ENCODE results near the gene TEAD1. TPM values are rescaled to one million over a fixed set of nuclear protein-coding genes. Genes with fewer than 3 reads are reported as not detected.
A peak's percentile ranks its signal among the peaks of the same experiment; 100 is the strongest.

TEAD1 gene
- total RNA-seq, 1 donor from 2014 or later, result 20.0 TPM

DNA sequence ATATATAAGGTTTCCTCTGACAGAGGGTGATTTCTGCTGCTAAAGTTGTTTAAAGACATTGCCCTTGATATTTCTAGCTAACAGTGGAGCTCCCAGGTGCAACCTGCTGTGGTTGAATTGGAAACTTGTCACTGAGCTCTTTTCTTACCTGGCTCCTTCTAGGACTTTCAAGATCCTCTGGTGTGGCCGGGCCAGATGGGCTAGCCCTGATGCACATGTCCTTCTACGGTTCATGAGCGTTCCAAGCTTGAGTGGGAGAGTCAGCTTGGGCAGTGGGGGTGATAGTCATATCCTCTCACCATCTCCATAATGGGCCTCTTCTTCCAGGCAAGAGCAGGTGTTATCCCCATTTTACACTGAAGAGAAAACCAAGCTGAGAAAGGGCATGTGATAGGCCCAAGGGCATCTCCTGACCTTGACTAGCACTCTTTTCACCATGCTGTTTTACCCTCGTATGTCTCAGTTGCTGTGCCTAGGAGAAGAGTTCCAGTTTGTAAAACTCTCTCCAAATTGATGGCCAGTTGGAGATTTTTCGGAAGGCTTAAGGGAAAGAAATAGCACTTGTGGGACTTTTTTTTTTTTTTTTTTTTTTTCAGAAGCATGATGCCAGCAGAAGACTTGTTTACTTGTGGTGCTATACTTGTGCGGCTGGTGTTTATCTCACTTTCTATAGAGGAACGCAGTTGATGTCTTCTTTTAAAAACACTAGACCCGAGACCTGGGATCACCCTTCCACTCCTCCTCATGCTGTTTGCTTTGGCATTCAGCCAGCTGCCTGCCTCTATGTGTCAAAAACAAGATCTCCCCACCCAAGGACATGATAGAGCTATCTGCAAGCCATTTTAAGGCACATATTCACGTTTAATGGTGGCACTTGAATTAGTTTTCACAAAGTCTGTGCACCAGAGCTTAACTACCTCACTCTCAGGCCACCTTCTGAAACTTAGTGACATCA is 32.6 kb downstream of the TEAD1 start:
- DNase-seq (ENCODE audit: low read depth, low spot score), result no peak

DNA sequence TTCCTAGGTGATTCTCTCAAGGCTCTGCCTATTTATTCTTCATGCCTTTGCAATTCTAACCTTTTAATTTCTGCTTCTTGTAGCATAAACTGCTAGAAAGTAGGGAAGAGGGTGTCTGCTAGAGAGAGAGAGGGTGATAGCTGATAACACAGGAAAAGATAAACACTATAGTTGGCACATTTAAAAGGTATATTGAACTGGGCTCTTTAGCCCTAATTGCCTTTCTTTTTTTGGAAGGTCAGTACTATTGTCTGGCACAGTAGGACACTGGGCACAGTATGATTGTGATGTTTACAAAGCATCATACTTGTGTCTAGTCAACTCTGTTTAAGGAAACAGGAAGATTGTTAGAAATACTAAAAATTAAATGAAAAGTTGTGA is 33.3 kb downstream of the TEAD1 start:
- DNase-seq (ENCODE audit: low read depth, low spot score), result no peak

DNA sequence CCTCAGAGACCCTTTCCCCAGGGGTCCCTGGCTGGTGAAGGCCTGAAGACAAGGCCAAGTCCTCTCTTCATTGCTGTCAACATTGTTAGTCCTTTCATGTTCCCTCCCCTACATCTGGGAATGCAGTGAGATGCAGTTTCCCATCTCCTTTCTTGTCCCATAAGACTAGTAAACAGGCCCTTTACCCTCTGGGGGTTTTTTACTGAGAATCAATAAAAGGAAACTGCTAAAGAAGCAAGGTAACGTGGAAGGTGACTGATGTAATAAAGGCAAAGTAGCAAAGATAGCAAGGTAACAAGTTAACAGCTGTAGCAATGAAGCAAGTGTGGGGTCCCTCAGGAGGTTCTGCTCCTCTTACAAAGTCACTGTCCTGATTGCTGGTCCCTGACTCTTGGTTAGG is 37.3 kb downstream of the TEAD1 start:
- DNase-seq (ENCODE audit: low read depth, low spot score), result no peak

DNA sequence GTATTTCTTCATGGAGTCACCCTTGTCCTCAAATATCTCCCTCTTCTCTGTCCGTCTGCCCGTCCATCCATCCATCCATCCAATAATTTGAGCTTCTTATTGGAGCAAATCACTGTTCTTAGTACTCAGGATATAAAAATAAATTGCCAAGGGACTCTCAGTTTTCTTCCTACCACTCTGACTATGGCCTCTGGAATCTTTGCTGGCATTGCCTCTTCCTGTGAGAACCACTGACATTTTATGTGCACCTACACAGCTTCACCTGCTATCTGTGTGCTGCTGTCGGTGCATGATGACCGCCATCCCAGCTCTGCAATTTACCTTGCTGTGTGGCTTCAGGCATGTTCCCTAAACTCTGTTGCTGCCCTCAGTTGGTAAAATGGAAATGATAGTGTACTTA is 37.9 kb downstream of the TEAD1 start:
- DNase-seq (ENCODE audit: low read depth, low spot score), result no peak

DNA sequence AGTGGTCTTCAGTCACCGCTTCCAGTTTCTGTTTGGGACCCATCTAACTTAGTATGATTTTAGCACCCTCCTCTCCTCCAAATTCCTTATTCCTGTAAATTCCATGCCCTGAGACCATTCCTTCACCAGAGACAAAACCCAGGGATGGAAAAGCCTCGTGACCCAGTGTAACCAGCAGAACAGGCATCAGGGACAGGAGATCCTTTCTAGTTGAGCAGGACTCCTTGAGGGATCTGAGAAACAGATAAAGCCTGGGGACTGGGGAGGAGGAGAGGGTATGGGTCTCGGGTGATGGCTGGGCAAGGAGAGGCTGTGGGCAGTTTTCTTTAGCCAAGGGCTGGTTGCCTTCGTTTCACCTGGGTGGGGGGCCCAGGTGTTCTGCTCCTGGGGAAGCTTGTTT is 40.9 kb downstream of the TEAD1 start:
- DNase-seq (ENCODE audit: low read depth, low spot score), result no peak

DNA sequence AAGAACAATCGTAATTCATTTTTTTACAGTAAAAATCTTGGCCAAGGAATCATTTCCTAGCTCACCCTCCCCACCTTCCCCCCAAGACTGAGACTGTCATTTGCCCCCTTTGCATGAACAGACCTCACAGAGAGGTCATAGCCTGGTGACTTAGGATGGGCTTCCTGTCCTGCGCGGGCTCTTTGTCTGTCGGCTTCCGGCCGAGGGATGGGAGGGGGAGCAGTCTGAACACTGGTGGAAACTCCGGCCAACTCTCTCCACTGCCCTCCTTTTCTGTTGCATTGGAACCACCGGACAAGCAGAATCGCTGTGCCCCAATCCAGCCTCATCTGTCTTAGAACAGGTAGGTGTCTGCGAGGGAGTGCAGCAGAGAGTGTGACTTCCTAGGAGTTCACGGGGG is 41.7 kb downstream of the TEAD1 start:
- no peak for DNase-seq (ENCODE audit: low read depth, low spot score)

DNA sequence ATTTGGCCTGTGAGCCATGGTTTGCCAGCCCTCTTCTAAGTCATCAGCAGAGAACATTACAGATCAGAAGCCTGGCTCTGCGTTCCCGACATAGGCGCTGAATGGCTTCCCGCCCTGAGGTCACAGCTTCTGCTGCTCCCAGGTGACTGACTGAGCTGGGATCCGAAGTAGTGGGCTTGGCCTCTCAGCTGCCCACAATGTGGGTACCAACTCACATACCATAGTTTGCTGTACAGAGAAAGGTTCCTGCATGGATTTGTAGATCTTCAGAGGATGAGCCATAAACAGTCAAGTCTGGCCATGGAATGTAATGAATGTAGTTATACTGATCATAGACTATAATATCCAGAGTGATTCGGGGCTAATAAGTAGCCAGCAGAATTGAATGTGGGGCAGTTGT is 42.6 kb downstream of the TEAD1 start:
- no peak for DNase-seq (ENCODE audit: low read depth, low spot score)

DNA sequence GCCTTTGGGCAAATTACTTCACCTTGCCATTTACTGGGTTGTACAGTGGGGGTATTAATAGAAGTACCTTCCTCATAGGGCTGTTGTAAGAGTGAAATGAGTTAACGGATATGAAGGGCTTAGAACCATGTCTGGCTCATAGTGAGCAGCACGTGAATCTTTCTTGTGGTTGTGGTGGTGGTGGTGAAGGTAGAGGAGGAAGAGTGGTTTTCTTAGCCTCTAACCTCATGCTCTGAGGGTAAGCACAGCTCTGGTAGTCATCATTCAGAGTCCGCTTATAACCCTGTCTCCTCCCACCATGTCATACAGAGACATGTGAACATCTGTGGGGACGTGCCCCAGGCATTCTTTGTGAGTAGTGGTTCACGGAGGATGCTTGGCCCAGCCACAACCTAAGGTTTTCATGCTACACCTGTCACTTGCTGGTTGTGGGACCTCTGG is 43.6 kb downstream of the TEAD1 start:
- no peak for DNase-seq (ENCODE audit: low read depth, low spot score)

DNA sequence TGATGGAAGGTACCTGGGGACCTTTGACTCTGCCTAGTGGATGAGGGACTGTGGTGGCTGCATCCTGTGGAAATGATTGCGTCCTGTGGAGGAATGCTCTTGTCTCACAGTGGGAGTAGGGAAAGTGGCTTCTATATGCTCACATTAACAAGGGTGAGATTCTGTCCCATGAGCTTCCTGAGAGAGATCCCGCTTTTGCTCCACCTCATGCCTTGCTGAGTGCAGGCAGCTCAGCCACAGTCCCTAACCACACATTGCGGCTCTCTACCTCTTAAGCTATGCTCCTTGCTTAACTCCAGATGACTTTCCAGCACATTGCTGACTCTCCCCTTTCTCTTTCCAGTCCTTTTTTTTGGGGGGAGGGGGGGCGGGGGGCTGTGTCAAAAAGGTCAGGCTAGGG is 45.0 kb downstream of the TEAD1 start:
- DNase-seq (ENCODE audit: low read depth, low spot score), result no peak

DNA sequence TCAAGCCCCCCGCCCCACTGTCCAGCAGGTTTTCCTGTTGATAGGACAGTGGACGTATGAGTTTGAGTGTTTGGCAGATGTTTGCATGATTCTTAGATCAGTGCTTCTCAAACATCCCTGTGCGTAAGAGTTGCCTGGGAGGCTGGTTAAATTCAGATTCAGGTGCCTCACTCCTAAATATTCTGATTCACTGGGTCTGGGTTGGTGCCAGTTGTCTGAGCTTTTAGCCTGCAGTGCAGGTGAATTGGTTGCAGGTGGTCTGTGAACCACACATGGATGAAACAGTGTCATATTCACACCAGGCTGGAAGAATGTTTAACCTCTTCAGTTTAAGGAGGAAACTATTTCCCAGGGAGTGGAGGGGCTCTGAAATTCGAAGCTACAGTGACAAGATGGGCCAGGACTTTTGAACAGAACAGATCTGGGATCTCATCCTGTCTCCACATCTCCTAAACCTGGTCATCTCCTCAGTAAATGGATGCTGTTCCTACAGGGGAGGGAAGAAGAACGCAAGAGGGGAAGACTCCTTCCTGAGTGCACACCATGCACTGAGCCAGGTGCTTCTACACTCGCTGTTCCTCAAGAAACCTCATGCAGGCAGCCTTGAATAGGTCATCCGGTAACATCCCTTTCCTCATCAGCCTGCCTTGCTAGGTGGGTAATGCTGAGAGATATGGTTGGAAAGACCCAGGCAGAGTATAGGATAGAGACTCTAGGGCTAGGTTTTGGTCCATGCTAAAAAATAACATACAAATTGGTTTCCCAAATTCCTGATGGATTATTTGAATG is 47.8 kb downstream of the TEAD1 start:
- no peak for DNase-seq (ENCODE audit: low read depth, low spot score)

DNA sequence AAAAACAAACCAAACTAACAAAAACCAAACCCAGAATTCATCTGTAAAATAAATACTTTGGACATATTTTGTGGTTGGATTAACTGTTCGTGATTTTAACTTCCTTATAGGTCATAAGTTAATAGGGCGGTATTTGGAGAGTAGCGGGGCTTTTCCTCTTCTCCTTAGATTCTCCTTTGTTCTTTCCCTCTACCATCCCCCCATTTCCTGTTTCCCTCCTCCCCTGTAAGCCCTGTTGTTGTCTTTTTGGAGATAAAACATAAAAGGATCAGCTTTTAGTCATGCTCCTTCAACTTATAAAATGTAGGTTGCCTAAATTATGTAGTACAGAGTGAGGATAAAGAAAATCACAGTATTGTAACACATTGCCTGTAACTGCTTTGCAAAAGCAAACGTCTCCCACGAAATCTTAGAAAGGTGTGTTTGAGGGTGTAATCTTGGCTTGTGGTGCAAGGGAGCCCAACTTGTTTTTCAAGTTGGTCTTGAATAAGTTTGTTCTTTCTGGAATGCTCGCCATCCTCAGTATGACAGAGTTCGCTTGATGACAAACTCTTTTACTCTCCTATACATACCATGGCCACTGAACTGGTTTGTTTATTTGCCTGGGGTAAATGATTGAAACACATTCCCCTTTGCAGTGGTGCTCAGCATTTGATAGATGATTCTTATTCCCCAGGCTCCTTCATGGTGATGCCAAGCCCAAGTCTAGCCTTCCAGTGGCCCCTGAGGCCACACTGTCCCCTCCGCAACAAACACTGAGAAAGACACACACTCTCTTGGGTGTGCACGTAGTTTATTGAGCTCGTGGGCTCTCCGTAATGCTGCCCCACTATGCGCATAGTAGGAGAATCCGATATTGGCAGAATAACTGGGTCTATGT is 49.4 kb downstream of the TEAD1 start:
- no peak for DNase-seq (ENCODE audit: low read depth, low spot score)

DNA sequence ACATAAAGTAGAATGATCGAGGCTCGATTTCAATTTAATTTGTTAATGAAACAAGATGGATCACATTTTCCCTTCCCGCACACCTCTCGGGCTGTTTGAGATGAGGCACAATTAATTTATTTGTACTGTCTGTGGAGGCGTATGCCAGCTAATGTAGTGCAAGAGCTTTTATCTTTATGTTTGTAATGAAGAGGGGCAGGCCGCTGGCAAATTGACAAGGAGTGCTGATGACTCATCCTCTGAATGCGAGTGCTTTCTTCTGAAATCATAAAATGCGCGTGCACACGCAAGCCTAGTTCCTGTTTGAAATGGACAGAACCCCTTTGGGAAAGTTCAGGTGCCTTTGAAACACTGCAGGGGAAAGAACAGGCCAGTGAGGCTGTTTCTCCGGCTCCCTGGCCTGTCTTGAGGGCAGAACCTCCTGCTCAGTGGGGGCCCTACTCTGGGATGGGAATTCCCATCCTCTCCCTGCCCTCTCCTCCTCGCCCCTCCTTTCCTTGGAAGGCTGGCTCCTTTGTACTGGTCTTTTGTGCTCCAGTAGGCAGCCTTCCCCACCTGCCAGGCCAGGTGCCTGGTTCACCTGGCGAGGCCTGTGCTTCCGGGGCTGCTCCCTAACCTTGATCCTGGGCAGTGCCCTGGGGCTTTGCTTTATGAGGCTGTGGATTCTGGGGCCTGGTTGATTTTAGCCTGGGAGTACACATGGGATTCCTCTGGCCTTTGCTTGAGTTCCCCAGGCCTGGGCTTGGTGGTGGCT is 50.3 kb downstream of the TEAD1 start:
- peak; percentile 79 for DNase-seq (ENCODE audit: low read depth, low spot score)

DNA sequence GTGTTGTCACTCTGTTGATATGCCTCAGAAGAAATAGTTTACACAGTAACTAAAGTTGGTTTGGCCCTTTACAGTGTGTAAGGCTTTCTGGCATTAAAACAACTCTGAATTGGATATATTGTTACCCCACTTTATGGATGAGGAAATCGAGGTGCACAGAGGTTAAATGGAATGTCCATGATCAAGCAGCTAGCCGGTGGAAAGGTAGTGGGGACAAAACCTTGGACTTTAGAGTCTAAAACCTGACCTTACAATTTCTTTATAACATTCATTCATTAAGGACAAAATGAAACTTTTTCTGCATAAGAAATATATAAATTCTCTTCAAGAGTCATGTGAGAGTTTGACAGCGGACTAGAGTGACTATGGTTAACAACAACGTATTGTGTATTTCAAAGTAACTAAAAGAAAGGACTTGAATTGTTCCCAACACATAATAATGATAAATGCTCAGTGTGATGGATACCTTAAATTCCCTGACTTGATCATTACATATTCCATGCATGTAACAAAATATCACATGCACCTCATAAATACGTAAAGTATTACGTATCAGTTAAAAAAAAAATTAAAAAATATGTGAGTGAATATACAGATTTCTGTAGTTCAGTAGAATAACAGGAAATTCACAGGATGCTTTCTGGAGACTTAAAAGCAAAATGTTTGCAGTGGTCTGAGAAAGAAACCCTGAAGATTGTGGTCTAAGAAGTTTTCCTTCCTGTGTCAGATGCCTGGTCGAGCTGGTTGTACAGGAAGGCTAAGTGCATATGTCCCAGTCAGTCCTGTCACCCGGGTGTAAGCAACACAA is 51.0 kb downstream of the TEAD1 start:
- peak; percentile 57 for DNase-seq (ENCODE audit: low read depth, low spot score)

DNA sequence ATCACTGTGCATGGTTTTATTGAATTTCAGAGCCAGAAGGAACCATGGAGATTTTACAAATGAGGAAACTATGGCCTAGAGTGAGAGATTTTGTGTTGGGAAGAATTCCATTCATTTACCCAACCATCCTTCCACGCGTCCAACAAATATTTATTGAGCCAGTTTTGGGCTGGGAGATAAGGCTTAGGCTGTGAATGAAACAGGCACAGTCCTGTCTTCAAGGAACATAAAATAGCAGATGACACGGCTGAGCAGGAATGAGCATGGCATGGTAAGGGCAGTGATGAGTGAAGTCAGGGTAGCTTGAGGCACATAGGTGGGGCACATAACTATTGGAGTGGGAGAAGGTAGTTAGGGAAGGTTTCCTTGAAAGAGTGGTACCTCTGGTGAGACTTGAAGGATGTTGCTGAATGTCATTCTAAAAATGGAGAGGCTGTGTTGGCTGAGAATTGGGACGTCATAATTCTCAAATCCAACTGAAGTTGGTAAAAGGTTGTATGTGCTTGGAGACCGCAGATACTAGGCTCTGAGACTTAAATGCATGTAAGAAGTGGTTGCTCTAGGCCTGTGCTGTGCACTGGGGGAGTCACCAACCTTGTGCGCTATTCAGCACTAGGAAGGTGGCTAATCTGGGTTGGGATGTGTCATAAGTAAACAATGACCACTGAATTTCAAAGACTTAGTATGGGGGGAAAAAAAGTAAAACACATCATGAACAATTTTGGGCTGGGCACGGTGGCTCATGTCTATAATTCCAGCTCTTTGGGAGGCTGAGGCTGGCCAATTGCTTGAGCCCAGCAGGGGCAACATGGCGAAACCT is 51.9 kb downstream of the TEAD1 start:
- DNase-seq (ENCODE audit: low read depth, low spot score), result no peak

DNA sequence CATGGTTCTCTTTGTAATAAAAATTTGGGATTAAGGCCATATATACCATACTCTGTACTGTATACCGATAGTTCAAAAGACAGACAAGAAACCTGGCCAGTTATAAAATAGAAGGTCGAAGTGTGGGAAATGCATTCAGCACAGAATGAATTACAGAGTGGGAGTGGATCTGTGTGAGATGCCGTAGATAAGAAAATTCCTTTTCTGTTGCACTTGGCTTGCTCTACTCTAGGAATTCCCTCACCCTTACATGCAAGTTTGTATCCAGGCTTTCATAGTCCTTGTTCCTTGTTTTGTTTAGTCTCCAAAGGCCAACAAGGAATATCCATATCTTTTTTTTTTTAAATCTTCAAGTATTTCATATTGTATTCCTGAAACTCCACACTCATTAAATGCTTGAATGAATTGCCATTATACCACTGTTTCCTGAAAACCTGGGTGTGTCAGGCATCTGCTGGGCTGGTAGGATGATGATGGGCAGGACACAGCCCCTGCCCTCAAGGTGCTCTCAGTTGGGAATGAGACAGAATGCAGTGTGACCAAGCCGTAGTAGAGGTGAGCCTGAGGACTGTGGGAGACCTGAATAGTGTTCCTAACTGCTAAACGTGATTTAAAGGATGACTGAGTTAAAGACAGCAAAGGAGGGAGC is 53.5 kb downstream of the TEAD1 start:
- no peak for DNase-seq (ENCODE audit: low read depth, low spot score)

DNA sequence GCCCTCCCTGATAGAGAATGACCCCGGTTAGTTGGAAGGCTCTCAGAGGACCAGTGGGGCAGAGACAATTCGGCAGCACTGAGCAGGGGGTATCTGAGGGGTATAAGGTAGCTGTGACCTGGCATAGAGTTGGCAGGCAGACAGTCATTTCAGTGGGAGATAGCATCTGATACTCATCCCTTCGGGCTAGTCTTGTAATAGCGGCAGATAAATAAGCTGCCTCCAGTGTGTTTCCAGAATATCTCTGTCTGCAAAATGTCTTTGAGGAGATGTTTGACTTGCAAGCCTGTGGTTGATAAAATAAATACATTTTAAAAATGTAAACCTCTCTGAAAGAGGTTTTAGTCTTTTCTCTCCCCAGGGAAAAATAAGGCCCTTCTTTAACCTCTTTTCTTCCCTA is 54.2 kb downstream of the TEAD1 start:
- DNase-seq (ENCODE audit: low read depth, low spot score), result no peak

DNA sequence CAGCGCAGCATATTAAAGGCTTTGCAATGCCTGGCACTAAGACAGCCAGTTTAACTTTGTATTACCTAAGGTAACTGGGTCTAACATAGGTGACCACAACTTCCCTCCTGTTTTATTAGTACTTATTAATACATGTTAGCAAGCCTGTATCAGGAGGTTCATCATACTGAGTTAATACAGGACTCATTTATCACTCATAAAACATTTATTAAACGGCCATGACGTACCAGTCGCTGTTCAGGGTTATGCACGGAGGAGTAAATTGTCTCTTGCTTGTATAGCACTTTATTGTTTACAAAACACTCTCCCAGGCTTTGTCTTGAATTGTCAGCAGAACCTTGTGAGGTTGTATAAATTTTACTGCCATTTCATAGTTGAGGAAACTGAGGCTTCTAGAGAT is 55.7 kb downstream of the TEAD1 start:
- no peak for DNase-seq (ENCODE audit: low read depth, low spot score)

DNA sequence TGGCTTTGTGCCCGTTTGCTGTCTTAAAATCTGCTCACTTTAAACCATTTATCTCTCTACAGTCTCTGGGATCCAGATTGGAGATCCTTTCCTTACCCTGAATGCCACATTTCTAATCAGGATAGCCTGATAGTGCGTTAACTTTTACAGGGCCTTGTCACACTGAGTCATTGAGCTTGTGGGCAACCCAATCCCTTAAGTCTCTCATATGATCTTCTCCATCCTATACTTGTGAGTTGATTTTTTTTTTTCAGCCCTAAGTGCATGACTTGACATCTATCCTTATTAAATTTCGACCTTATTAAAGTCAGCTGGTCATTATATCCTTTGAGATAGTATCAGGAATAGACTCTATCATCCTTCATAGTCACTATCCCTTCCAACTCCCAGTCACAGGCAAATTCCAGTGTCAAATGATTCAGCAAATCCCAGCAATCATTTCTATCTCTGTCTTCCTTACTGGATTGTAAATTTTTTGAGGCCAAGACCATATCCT is 57.7 kb downstream of the TEAD1 start:
- no peak for DNase-seq (ENCODE audit: low read depth, low spot score)
